HG02759 (cell line): ENCODE data around the gene LRRC14B.
"Not testable (repeated sequence)": the region's sequence is repeated elsewhere in the genome, so short reads cannot be mapped to it uniquely, and the experiment has no call there.

Experiments
- ATAC-seq: cut with Tn5 transposase; IDR thresholded peaks from one replicate; pipeline ENCODE4 v1.9.1; 2021; ENCODE audit warnings: mild to moderate bottlenecking, moderate library complexity; ENCODE audit not compliant: unreplicated experiment

The LRRC14B gene

DNA sequence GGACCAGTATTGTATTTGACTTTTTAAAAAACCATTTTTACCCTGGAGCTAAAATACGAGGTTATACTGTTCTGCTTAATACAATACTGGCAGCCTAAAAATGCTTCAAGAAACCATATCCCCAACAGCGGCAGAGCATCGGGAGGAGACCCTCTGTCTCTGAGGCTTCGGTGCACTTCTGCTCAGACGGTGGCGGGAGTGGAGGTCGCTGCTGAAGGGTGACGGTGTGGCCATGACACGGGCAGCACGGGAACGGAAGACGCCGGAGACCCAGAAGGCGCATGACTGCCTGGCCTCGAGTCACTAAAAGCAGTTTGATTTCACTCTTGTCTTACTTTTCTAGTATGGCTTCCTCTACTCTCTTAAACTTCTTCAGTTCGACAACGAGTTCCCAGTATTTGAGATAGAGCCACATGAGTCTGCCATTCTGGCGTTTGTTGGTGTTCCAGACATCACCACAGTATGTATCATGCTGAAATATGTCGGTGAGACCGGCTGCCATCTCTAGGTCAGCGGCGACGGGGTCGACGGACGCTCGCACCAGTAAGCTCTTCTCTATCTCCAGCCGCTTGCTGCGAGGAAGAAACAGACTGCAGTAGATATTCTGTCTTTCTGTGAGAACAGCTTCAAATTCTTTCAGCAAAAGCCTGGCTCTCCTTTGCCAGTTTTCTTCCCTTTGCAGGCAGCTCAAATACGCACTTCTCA lies 13.8 kb downstream of the LRRC14B start:
- ATAC-seq, result no peak

DNA sequence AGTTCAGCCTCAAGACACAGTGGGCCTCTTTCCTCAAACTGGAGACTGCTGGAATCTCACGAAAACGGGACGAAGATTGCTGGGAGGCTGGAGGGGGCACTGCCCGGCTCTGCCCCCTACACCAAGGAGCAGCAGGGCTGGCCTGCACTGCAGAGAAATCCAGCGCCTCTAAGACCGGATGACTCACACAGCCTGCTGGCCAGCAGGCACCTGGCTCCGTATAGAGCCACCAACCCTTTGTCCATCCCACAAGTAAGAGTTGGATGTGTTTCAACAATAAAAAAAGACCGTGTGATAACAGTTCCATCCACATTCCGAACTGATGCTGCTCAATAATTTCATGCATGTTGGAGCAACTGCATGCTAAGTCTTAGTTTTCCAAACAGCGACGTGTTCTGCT lies 15.1 kb downstream of the LRRC14B start:
- ATAC-seq, result no peak

DNA sequence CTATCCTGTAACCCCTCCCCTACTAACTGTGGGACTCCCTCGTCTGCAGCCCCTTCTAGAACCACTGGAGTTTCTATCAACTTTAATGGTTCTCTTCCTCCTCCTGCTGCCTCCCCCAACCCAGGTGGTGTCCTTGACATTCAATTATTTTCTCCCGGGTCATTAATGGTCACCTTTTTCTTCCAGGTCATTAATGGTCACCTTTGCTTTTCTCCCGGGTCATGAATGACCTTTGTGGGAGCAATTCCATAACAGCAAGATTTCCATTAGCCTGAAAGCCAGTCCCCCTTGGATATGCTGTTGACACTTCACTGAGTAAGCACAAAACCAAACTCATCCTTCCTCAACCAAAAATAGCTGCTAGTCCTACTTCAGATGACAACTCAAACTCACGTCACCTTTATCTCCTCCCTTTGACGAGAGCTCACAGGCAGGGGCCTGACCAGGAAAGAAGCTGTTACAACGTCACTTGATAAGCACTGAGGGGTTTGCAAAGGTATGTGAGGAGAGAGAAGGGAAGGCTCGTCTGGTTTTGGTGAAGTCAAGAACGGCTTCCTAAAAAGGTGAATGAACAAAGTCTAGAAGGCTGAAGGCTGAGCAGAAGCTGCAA lies 15.7 kb downstream of the LRRC14B start:
- no peak for ATAC-seq

DNA sequence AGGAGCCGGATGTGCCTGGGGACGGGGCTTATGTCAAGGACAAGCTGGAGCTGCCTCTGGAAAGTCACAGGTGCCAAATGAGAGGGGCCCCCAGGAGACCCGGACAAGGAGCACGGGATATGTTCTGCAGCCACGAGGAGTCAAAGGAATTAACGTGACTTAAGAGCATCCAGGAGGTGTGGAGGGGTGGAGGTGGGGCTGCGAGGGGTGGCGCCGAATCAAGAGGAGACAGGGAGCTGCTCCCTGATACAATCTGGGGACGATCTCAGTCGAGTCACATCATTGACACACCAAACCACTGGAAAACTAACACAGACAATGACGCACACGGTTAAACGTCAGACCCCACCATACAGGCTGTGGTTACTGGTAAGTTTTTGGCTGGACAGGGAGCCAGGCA lies 16.3 kb downstream of the LRRC14B start:
- no peak for ATAC-seq

DNA sequence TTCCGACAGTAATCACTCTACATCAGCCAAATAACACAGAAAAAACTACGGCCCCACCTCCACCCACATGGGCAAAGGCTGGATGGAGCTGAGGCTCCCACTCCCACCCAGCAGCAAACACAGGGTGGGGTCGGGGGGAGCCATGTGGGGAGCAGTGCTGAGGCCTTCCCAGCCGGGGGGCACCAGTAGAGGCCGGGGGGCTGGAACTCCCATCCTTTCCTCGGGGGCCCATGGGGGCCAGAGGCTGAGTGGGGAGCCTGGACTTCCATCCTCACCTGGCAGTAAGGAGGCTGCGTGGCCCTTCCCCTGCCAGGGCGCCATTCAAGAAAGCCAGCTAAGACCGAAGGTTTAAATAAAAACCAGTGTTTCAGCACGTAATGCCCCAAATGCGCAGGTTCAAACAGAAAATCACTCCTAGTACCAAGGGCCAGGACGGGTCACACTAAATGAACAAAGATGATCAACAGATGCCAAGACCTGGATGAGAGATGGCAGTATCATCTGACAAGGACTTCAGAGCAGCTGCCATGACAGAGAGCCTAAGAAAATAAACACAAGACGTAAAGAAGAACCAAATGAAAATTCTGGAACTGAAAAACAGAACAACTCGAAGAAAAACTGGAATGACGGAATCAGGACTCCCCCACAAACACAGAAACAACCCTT lies 17.3 kb downstream of the LRRC14B start:
- ATAC-seq, result no peak

DNA sequence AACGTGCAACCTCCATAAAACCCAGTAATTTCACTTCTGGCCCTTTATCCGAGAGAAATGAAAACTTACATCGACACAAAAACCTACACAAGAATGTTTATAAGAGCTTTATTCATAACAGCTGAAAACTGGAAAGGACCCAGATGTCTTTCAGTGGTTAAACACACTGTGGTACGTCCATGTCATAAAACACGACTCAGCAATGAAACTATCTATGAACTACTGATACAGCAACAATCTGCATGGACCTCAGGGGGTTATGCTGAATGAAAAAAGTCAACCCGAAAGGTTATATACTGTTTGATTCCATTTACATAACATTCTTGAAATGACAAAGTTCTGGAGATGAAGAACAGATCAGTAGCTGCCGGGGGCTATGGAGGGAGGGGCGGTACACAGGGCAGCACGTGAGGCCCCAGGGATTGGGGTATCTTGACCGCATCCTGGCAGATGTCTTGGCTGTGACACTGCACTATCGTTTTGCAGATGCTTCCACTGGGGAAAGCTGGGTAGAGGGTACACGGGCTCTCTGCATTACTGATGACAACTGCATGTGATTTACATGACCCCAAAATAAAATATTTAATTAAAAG lies 22.6 kb downstream of the LRRC14B start:
- ATAC-seq, result no peak

DNA sequence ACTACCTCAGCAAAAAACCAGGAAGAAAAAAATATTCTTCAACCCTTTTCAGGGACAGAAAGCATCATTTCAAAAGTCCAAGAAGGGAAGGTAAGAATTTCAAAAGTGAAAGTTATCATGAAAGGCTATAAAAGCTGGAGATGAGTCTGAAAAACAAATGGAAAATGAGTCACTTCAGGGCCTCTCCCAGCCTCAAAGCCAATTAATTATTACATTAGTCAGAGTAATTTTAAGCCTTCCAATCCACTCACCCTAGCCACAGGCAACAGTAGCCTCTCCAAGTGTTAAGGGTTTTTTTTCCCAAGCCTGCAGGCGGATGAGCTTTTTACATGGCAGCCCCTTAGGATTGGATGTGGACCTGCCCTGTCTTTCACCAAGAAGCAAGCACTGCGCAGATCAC lies 24.0 kb downstream of the LRRC14B start:
- not testable (repeated sequence) for ATAC-seq

DNA sequence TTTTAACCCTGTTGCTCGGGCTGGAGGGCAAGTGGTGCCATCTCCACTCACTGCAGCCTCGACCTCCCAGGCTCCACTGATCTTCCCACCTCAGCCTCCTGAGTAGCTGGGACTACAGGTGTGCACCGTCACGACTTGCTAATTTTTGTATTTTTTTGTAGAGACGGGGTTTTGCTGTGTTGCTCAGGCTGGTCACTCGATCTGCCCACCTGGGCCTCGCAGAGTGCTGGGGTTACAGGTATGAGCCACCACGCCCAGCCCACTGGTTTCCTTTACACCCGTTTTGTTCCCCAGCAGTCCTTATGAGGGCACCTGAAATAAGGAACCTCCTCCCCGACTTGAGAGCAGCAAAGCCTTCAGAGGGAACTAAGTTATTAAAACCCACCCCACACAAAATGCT lies 24.8 kb downstream of the LRRC14B start:
- ATAC-seq, result not testable (repeated sequence)

DNA sequence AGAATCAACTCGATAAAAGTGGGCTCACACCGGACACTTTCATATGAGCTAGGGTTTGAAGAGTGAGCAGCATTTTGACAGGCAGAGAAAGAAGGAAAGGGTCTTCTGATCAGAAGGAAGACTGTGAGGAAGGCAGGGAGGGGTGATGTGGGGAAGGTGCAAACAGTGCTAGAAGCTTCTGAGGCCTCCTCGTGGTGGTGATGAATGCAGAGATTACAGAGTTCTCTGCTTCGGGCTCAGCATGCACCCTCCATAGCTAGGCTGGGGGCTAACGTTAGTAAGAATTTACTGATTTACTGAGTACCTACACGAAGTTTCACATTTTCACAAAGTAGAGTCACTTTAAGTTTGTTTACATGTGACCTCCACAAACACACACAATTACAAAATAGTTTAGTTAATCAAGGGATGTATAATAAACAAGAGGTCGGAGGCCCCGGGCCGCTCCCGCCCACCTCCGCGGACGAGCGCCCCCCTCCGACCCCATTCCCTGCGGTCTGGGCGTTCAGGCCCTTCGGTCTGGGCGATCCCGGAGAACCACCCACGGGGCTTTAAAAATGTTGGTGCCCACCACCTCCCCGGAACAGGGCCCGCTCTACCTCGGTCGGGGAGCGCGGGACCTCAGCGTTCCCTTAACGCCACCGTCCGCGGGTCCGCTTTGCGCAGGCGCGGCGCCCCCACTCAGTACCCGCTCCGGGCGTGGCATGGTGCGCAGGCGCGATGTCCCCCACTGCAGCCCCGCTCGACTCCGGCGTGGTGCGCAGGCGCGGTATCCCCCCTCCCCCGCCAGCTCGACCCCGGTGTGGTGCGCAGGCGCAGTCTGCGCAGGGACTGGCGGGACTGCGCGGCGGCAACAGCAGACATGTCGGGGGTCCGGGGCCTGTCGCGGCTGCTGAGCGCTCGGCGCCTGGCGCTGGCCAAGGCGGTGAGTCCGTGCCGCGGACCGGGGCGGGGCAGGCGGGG lies 26.5 kb downstream of the LRRC14B start, which contains the start of the genes CCDC127 and SDHA:
Gene CCDC127 (minus strand): TSS at position 660 of the 963 bp plus-strand sequence. CDS start 1,304 bp downstream, outside the sequence.
Gene SDHA (plus strand): TSS at position 827 of the 963 bp plus-strand sequence. CDS start 36 bp downstream, at position 863.
- peak; percentile 78 for ATAC-seq

DNA sequence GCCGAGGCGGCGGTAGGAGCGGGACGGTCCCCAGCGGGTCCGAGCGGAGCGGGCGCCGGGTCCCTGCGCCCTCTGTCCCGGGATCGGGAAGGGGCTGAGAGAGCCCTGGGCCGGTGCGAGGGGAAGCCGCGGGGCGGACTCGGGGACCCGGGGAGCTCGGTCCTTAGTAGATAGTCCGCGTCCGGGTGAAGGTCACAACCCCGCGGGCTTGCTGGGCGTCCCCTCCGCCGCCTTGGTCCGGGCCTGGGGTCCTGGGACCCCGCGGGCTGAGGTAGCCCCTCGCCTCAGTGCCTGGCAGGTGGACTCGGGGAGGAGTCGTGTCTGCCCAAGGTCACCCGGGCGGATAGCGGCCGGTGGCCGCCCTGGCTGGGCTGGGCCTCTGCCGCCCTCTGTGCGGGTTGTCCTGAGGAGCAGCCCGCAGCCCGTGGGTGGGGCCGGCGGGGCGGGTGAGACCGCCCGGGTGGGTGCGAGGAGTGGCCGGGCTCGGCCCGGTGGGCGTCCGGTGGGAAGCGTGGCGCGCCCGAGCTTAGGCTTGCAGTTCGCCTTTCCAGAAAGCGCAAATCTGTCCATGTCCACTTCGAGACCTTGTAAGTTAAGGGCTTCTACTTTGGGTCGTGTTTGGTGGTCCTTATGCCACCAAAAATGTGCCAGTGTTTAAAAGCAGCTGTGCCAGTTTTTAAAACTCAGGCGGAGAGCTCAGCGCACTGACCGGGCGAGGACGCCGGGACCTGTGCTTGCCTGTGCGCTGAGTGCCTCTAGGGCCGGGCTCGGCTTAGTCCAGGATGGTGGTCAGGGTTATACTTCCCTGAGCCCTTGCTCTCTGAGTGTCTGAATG lies 27.4 kb downstream of the LRRC14B start:
- ATAC-seq, result peak; percentile 27

DNA sequence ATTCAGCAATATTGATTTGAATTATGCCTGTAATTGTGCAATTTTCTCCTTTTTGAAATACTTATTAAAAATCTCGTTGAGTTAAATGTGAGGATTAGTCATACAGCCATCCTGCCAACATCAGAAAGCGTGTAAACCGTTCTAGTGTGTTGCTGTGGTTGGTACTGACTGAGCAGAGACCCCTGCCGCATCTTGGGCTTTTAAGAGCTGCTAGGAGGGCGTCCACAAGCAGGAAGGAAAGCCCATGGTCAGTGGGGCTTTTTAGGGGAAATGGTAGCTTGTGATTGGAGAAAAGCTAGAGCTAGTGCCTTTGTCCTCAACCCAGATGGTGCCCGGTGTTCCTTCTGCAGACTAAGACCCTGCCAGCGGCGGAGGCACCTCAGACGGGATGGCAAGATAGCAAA lies 28.2 kb downstream of the LRRC14B start:
- no peak for ATAC-seq

DNA sequence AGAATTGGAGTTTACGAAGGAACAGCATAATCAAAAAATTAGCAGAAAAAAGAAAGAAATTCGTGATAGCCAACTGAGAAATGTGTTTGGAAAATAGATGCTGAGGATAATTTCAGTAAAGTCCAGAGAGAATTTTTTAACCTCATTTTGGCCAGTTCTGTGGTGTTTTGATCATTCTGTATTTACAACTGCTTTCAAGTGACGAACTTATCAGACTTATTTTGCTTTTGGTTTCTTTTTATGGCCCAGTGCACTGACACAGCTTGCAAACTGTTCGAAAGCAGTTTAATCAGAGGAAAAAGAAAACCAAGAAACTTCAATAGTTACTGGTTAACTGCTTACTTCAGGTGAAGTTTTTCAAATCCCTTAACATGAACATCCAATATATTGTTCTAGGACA lies 28.7 kb downstream of the LRRC14B start:
- ATAC-seq, result no peak

DNA sequence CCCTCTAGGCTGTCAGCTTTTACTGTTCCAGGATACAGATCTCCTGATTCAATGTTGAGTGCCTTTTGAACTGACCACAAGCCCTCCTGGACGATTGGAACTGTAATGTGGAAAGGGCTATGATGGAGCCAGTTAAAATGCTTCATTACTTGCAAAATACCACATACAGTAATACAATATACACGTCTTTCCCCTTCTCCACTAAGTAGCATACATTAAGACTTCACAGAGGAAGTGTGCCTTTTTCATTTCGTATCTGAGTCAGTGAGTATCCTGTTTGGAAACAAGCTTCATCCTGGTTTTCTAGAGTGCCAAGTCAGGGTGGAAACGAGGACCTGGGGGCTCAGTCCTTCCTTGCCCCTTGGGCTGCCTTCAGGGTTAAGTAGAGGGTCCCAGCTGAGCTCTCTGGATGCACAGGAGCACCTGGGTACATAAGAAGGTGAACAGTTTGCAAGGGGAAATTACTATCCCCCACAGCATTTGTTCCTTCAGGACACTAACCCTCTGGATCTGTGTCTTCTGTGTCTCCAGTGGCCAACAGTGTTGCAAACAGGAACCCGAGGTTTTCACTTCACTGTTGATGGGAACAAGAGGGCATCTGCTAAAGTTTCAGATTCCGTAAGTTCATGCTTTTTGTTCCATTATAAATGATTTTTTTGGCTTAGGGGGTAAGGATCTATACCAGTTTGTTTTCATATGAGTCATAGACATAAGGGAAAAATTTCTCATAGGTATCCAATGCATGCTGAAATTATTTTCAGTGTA lies 31.8 kb downstream of the LRRC14B start:
- ATAC-seq, result not testable (repeated sequence)

DNA sequence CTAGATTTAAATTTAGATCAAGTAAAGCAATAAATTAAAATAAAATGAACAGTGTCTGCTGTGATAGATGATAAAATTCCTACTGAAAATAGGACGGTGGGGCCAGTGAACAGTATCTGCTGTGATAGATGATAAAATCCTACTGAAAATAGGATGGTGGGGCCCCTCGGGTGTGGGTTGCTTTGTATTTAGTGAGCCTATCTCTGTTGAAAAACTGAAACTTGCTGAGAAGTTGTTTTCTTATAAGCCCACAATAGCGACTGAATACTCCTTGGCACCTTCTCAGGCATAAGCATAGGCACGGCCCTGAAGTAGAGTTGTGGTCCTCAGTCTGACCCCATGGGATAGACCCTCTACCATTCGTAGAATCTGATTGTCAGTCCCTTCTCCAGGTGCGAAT lies 32.5 kb downstream of the LRRC14B start:
- ATAC-seq, result no peak

DNA sequence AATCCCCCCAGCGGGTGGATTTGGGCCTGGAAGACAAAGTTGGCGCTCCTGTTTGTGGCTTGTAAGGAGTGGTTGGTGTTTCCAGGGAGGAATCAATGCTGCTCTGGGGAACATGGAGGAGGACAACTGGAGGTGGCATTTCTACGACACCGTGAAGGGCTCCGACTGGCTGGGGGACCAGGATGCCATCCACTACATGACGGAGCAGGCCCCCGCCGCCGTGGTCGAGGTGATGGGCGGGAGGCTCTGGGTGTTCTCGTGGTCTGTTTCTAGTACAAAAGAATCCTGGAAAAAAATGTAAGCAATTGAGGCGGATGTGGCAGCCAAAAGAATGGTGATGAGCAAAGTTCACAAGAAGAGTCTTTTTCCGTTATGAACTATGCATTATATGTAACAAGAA lies 34.0 kb downstream of the LRRC14B start:
- ATAC-seq, result no peak

DNA sequence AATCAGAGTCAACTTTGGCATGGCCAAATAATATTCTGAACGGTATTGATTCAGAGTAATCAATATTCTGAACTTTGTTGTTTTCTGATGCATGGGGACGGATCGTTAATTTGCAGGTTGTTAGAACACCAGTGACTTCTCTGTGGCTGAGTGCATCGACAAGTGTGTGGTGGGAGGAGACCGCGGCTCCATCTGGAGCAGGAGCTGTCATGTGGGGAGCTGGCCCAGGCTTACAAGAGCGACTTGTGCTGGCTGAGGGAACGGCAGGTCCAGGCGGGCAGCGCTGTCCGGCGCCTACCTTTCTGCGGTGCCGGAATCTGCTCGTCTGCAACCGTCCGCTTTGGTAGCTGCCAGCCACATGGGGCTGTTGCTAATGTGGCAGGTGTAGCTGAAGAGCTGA lies 36.1 kb downstream of the LRRC14B start:
- not testable (repeated sequence) for ATAC-seq

DNA sequence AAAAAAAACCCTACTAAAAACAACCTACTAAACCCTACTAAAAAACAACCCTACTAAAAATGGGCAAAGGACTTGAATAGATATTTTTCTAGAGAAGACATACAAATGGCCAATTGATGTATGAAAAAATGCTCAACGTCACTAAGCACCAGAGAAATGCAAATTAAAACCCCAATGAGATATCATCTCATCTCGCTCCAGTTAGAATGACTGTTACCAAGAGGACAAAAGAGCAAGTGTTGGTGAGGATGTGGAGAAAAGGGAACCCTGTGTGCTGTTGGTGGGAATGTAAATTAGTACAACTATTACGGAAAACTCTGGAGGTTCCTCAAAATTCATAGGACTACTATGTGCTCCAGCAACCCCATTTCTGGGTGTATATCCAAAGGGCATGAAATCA lies 37.6 kb downstream of the LRRC14B start:
- no peak for ATAC-seq

DNA sequence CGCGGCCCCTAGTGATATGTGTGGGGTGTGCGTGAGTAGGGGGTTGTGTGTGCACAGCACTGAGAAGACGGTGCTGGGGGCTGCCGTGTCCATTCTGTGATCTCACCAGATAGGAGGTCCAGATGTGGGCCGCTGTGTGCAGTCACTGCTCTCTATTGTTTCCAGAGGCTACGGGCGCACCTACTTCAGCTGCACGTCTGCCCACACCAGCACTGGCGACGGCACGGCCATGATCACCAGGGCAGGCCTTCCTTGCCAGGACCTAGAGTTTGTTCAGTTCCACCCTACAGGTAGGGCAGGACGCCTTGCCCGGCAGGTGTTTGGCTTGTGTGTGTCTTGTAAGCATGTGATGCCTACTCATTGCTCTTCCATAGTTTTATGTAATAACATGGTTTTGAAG lies 39.4 kb downstream of the LRRC14B start:
- ATAC-seq, result no peak

DNA sequence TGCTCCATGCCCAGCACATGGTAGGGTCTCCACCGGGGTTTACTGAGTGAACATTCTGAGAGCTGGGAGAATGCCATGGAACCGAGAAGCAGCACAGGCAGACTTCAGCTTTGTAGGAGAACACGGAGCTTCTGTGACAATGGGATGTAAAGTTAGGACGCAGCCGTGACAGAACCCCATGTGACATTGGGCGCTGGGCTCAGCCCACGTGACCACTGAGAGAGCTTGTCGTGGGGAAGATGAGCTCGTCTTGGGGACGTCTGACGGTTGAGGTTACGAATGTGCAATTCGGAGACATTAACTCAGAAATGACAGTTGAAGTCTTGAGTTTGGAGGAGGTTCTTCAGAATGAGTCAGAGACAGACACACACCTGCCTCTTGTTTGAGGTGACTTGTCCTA lies 40.4 kb downstream of the LRRC14B start:
- ATAC-seq, result no peak
